GM19240 (cell line): ENCODE data around the gene BIN1.
A peak's percentile ranks its signal among the peaks of the same experiment; 100 is the strongest.

Experiments
- DNase-seq: peaks from one replicate; pipeline ENCODE4 v3.0.0; 2011; ENCODE audit warnings: low spot score; ENCODE audit not compliant: insufficient read length

BIN1 gene

DNA sequence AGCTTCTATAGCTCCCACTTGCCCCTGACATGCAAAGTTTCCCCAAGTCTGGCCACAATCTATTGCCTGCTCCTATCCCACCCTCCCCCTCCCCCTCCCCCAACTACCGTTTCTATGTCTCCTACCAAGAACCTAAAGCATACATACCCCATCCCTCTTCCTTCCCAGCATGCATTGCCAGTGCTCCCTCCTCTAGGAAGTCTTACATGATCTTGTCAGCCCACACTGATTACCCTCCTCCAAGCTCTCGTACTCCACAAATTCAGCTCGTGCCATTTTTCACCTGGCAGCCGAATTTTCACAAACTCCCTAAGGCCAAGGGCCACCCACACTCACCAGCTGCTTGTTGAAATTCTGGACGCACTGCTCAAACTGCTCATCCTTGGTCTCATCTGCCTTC lies 30.7 kb downstream of the BIN1 start:
- DNase-seq: no peak

DNA sequence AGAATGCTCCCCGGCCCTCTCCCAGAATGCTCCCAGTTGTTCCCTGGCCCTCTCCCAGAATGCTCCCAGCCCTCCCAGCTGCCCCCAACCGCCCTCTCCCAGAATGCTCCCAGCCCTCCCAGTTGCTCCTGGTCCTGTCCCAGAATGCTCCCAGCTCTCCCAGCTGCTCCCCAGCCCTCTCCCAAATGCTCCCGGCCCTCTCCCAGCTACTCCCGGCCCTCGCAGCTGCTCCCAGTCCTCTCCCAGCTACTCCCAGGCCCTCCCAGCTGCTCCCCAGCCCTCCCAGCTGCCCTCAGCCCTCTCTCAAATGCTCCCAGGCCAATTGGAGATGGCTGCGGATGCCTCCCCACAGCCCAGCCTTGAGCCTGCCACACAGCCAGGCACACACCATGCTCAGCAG lies 31.1 kb downstream of the BIN1 start:
- DNase-seq: no peak

DNA sequence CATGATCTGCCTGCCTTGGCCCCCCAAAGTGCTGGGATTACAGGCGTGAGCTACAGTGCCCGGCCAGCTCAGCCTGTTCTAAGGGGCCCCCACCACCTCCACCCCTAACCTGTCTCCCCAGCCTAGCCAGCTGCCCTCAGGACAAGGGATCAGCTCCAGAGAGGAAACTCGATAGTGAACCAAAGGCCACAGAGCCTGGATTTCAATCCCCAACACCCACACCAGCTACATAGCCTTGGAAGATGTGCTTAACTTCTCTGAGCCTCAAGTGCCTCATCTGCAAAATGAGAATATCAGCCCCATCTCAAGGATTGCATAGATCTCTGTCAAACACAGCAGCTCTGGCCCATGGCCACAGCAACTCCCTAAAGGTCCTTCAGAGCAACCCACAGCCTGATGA lies 32.0 kb downstream of the BIN1 start:
- DNase-seq: no peak

DNA sequence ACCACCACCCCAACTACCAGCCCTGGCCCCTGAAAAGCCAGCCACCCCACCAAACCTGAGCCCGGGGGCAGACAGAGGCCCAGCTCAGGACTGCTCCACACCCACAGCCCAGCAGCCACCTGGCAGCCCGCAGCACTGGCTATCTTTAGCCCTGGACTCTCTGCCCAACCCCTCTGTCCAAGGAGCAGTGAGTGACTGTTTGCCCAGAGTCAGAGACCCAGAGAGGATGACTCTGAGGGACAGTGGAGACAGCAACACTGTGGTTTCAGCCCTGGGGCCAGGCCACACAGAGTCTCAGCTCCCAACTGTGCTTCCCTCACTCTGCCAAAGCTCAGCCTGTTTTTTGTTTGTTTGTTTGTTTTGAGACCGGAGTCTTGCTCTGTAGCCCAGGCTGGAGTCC lies 32.6 kb downstream of the BIN1 start:
- no peak for DNase-seq

DNA sequence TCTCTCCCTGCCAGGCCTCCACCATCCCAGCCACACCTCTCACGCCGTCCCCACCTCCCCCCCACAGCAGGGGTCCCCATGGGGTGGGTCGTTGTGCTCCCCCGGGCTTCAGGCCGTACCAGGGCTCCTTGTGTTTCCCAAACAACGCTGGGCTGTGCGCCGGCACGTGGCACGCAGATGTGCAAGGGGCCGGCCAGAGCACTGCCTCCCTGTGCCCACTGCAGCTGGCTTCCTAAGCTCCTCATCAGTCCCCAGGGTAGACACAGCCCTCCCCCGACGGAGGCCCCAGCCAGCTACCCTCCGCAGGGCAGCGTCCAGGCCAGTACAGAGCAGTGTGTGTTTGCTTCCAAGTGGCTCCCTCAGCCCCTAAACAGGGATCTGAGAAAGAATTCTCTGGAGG lies 34.0 kb downstream of the BIN1 start:
- DNase-seq: no peak

DNA sequence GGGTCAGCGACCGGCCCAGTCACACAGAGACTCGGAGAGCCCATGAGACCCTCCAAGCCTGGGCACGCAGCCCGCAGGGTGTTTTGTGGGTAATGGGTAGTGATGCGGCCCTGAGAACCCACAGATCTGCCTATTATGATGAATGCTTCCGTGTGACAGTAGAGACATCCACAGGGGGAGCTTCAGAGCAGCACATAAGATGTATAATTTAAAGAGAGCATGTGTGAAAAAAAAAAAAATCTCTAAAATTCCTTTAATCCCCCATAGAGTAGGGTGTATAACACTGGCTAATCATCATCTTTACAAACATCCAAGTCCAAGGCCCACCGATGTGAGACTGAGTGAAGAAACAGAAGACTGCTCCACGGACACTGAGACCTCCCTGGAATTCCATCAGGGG lies 34.6 kb downstream of the BIN1 start:
- DNase-seq: no peak

DNA sequence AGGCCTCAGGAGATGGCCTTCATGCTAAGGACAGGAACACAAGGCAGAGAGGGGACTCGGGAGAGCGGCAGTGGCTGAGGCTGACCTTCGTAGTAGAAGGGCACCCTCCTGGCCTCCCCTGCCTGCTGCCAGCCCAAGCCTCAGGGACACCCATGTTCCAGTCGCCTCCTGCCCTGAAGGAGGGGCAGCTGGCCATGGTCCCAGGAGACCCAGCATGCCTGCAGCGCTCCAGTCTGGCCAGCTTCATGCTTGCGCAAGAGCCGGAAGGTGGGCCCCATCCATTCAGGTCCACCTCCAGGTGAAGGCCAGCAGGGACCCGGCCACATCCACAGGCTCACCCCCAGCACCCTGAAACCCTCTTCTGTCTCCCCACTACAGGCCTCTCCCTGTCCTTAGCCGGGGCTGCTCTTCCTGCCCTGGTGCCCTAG lies 35.0 kb downstream of the BIN1 start:
- no peak for DNase-seq

DNA sequence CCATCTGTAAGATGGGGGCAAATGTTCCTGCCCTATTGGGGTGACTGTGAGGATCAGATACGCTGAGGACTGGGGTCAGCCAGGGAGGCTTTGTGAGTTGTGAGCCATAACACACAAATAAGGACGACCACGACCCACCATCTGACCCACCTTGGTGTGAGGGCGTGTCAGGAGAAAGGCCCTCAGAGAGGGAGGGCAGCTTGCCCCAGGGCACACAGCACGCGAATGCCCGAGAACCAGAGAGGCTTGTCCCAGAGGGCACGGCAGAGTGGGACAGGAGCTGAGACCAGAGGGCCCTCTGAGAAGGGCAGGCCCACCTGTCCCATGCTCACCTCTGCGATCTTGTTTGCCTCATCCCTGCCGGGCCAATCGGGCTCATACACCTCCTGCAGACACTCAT lies 36.7 kb downstream of the BIN1 start:
- DNase-seq: no peak

DNA sequence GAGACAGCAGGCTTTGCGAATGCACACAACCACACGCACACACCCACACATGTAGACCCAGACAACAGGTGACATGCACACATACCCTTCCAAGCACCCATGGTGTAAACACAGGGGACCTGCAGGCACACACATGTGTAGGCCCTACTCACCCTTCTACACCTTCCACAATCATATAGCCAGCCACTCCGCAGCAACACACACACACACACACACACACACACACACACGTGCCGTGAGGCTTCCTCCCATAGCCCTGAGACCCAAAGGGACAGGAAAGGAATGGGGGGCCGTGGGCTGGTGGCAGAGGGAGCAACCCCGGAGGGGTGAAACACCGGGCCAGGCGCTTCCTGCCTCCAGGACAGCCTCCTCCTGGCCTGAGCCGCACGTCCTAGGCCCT lies 37.4 kb downstream of the BIN1 start:
- no peak for DNase-seq

DNA sequence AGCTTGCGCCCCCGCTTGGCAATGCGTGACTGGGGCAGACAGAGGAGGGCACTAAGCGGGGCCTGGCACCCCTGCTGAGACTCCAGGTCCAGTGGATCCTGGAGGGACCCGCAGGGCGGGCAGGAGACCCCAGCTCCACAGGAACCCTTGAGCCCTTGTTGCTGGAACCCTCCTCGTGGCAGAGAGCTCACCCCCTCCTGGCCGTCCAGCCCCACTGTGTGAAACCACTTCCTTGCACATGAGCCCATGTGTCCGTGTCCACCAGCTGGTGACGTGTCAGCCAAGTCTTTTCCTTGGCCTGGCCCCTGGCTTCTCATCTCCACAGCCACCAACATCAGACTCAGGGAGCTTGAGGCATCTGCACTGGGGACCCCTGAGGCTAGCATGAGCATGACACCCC lies 38.0 kb downstream of the BIN1 start:
- DNase-seq: no peak

DNA sequence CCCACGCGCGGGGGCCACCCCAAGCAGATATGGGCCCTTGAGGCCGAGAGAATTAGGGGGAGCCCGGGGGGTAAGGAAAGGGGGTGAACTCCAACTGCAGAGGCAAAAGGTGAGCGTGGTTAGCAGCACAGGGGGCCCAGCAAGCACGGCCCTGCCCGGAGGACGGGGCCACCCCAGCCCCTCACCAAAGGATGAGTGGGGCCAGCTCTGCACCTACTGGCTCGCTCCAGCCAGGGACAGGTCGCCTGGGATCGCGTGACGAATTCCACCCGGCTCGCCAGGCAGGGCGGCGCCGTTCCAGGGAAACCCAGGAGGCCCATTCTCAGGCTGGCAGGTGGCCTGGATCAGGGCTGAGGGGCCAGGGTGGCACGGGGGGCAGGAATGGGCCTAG lies 38.6 kb downstream of the BIN1 start:
- DNase-seq: no peak

DNA sequence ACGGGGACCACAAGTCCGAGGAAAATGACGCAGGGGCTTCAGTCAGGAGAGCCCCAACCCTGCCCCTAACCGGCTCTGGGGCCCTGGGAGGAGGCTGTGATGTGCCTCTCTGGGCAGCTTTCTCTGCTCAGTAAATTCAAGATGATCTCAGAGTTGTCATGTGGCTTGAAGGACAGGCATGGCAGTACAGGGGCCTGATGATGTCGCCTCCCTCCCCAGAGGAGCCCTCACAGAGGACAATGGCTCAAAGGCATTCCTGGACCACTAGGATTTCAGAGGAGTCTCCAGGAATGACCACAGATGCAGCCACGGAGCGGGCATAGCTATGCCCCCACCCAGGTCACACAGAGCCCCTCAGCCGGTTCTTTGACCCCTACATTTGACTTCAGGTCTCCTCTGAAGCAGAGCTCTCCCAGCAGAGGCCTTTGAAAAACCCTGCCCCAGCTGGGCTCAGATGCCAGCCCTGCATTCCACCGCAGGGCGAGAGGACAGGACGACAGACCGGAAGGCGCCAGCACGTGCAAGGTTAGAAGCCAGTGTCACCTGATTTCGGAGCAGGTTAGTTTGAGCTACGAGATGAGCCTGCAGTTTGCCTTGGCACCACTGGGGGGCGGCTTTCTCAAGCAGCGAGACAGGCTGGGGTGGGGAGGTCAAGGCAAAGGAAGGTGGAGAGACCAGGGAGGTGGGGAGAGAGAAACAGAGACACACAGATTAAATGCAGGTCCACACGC lies 39.2 kb downstream of the BIN1 start:
- no peak for DNase-seq

DNA sequence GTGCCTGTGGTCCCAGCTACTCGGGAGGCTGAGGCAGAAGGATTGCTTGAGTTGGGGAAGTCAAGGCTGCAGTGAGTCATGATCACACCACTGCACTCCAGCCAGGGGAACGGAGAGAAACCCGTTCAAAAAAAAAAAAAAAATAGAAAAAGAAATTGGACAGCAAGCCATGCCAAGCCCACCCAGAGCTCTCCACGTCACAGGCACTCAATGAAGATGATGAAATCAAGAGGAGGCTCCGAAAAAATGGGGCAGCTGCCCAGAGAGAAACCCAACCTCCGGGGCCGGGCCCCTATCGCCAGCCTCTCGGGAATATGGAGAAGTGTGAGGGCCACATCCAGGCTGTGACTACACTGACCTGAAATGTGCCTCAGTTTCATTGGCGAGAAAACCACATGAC lies 40.0 kb downstream of the BIN1 start:
- no peak for DNase-seq

DNA sequence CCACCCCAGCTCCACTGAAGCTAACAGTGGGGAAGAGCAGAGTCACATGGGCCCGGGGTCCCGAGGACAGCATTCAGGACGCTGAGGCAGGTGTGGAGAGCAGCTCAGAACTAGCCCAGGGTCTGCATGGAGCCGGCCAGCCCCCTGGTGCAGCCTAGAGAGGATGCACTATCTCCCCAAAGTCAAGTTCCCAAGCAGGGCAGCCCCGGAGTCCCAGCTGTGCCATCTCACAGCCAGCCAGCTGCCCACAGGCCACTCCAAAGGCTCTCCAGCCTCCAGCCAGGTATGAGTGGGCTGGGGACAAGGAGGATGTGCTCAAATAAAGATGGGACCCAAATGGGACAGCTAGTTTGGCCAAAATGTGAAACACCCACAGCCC lies 41.0 kb downstream of the BIN1 start:
- DNase-seq: no peak

DNA sequence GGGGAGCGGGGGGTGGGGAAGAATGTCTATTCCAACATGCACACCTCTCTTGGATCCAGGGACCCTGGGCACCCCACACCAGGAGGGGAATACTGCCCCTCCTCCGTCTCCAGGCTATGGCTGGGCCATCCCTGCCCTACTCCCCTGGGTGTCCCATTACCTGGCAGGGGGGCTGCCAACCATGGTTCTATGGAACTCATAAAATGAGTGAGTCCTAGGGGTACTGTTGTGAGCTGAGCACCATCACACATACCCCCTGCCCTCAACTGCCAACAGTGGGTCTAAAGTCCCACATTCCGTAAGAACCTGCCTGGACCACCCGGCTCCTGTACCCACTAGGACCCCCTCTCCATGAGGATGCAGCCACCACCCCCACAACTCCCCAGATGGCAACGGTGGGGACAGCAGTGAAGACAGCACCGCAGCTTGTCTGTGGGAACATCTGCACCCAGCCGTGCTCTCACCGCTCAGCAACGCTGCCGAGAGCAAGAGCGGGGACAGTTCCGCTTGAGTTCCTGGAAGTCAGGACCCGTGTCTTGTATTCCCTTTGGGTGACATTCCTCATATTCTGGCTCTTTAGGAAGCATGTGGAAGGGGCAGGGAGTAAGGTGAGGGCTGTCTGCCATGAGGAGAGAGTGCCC lies 41.5 kb downstream of the BIN1 start:
- DNase-seq: no peak

DNA sequence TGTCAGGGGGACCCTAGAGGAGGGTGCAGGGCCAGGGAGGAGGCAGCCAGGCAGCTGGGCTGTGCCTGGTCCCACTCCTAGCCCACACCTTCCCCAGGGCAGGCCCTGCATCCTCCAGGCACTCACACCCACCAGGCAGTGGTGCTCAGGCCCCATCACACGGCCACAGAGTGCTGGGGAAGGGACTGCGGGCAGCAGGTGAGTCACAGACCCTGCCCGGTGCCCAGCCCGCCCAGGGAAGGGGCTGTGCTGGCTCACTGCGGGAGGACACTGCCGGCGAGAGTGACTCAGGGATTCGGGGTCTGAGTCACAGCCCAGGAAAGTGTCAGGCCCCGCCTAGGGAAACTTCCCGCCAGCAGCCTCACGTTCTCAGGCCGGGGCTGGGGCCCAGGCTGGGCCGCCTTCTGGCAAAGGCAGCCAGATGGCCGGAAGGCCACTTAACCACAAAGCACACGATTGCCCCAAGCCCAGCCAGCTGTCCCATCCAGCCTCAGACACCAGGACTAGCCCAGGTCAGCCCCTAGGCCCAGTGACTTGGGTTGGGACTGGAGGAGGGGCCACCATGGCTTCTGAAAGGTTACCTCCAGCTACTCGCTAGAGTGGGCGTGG lies 42.2 kb downstream of the BIN1 start:
- peak; percentile 96 for DNase-seq

DNA sequence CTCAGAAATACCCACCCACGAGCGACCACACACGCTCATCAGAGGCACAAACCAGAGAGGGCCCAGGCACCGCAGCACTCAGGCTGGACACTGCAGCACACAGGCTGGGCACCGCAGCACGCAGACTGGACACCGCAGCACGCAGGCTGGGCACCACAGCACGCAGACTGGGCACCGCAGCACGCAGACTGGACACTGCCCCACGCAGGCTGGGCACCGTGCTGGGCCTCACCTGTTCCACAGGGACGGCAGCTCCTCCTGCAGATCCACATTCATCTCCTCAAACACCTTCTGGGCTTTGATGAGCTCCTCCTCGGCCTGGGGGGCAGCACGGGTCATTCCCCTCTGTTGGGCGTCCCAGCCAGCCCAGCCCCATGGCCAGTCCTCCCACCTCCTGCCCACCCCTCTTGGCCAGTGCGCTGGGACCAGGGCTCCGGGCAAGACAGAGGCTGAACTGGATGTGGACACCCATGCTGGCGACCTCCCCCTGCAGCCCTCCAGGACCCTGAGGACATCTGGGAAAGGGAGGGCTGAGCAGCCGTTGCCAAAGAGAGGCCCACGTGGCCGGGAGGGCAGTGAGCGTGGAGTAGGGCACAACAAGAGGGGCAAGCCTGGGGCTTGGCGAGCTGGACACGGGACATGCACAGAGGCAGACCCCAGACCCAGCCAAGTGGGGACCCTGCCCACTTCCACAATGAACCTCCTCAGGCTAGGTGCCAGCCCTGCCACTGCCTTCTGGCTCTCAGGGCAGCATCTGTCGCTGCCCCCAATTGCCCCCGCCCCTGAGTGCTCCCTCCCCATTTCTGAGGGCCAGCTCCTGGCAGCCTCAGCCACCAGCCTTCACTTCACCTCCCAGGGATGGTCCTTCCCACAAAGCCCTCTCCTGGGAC lies 43.0 kb downstream of the BIN1 start:
- no peak for DNase-seq

DNA sequence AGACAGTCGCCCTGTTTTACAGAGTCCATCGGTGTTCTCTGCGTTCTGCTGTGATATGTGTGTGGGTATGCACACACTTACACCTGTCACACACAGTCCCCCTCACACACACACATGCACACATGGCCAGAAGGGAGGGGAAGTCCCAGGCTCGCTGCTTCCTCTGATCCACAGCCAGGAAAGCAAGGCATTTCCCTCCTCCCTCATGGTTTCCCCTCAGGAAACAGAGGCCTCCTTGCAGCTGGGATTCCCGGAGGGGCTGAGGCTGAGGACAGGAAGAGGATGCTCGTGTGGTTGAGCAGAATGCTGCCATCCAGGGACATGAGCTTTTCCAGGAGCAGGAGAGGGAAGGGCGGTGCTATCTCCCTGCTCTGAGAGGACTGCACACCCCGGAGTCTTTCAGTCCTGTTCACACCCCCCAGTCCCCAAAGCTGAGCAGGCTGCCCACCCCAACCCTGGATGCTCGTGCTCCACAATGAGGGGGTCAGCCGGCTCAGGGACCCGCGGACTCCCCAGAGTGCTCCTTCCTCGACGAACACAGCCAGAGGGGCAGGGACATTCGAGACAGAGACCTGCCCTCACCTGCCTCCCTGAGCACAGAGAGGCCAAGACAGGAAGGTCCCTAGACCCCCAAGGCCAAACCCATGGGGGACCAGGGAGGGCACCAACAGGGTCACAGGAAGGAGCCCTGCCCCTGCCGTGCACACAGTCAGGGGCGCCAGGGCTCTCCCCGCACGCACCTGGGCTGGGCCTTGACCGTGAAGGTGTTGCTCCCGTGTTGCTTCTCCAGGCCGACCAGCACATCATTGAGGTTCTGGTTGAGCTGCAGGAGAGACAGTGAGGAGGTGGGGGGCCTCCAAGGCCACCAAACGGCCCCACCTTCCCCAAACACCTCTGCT lies 45.3 kb downstream of the BIN1 start:
- no peak for DNase-seq

DNA sequence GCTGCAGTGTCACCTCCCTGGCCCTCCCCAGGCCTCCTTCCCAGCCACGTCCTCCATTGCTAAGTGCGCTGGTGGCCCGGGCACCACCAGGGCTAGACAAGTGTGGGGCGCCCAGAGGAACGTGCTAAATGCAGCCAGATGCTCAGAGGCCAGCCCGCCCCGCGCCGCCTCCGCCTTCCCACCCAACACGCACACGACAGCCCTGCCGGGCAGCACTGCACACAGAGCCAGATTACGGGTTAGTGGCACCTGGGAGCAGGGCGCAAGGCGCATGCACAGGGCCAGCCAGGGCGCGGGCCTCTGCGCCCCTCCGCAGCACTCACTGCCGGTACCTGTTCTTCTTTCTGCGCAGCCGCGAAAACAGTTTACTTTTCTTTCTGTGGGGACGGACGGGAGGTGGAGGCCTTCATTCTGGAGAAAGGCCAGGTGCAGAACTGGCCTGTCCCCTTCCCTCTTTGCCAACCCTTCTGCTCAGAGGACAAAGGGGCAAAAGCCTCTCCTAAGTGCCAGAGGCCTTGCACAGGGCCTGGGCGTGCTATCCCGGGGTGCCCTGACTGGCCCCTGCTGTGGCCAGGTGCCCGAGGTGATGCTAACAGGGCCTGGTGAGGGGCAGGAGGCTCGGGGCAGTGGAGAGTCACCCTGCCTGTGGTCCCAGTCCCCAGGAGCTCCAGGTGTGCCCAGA lies 46.5 kb downstream of the BIN1 start:
- DNase-seq: no peak

DNA sequence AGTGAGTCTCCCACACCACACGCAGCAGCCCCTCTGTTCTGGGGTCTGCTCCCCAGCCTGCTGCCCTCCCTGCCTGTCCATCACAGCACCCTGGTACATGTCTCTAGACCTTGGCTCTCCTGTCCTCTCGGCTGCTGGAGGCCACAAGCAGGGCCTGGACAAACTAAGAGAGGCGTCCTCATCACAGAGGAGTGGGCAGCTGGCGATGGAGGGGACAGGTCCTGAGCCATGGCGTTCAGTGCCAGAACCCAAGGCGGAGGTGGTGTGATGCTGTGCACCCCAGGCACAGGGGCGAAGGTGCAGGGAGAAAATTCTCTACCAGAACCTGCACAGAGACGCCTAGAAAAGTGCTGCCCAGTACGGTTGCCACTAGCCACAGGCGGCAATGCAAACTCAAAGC lies 47.4 kb downstream of the BIN1 start:
- no peak for DNase-seq

DNA sequence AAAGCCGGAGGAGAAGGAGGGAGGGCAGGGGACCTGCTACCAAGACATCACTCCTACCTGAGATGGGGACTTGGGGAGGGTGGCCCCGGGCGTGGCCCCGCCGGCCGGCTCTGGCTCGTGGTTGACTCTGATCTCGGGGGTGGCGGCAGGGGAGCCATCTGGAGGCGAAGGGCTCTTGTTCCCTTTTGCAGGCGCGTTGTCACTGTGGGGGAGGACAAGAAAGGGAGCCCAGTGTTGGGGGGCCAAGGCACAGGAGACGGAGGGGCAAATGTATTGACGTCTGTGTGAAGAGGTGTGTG lies 48.1 kb downstream of the BIN1 start:
- DNase-seq: no peak
